ENCODE measurements around the gene CS.

The CS gene

GRCh38 chr12:56231184-56231582 is 68.9 kb downstream of the CS start:
- DNase-seq (ENCODE audit: low read depth), result no peak
- no peak overlapping the region for H3K4me3 ChIP-seq (ENCODE audit: low read depth, low read length)
- TF ChIP-seq MYC (IDR thresholded peaks at IDR 0.05; ENCODE audit: low read depth, low read length), result no peak

DNA sequence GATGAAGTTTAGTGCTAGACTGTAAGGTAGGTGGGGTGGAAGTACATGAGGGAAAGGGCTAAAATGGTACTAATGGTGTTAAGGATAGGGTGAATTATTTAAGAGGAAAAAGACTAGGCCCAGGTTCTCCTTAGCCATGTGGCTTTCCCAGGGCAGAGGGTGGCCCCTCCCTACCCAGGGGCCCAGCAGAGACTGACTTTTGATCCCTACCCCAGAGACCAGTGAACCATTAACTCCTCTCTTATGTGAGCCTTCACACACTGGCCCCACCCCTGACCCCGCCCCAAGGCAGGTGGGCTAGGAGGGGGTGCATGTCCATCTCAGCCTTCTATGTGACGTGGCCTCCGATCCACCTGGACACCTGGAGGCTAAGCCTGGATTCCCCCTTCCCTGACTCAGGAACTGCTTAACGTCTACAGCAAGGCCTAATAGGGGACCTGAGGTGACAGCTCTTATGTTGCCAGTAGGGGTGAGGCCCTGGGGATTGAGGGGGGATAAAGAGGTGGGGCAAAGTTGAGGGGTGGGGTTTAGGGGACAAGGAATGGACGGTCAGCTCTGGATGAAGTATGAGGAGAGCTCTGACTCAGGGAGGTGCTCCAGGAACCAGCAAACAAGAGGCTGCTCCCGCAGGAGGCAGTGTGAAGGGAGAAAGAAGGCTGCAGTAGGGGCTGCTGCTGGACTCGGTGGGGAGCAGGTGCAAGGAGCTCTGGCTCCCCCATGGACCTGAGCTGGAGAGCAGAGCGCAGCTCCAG is 69.5 kb downstream of the CS start:
- DNase-seq (ENCODE audit: low read depth), result no peak
- TF ChIP-seq, protein P1, sequence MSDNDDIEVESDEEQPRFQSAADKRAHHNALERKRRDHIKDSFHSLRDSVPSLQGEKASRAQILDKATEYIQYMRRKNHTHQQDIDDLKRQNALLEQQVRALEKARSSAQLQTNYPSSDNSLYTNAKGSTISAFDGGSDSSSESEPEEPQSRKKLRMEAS (IDR thresholded peaks at IDR 0.05; ENCODE audit: low read depth, low read length), result no peak
- TF ChIP-seq MYC (IDR thresholded peaks at IDR 0.05; ENCODE audit: low read depth, low read length), result no peak
- no peak for TF ChIP-seq CTCF (IDR thresholded peaks at IDR 0.05; ENCODE audit: low read depth, low read length)
- TF ChIP-seq POLR2A (IDR thresholded peaks at IDR 0.05; ENCODE audit: extremely low read depth, insufficient read length), result no peak
- no peak overlapping the region for H3K4me3 ChIP-seq (ENCODE audit: low read depth, low read length)

GRCh38 chr12:56229916-56230431 is 70.2 kb downstream of the CS start, which contains the start of gene SLC39A5:
Gene SLC39A5, plus strand, starts transcription at chr12:56230051. Its CDS starts 1,224 bp downstream, at chr12:56231275.
- TF ChIP-seq, protein P1 (IDR thresholded peaks at IDR 0.05; ENCODE audit: low read depth, low read length), result no peak
- TF ChIP-seq MYC (IDR thresholded peaks at IDR 0.05; ENCODE audit: low read depth, low read length) (no peak), POLR2A (IDR thresholded peaks at IDR 0.05; ENCODE audit: extremely low read depth, insufficient read length) (no peak)
- peak; percentile 39 for DNase-seq (ENCODE audit: low read depth)
- H3K4me3 ChIP-seq (ENCODE audit: low read depth, low read length), result no peak within 1 kb of the TSS

- TF ChIP-seq, protein P1 (IDR thresholded peaks at IDR 0.05; ENCODE audit: low read depth, low read length), result no peak
- TF ChIP-seq POLR2A (IDR thresholded peaks at IDR 0.05; ENCODE audit: extremely low read depth, insufficient read length) (no peak), CTCF (IDR thresholded peaks at IDR 0.05; ENCODE audit: low read depth, low read length) (no peak), MYC (IDR thresholded peaks at IDR 0.05; ENCODE audit: low read depth, low read length) (no peak)
- peak; percentile 74 for DNase-seq (ENCODE audit: low read depth)
- H3K4me3 ChIP-seq (ENCODE audit: low read depth, low read length), result no peak overlapping the region
These were observed 71.0 kb downstream of the CS start for GRCh38 chr12:56229082-56229481.

- peak overlapping the region; percentile 92 for H3K4me3 ChIP-seq (ENCODE audit: low read depth, low read length)
- DNase-seq (ENCODE audit: low read depth), result no peak
- TF ChIP-seq CTCF (IDR thresholded peaks at IDR 0.05; ENCODE audit: low read depth, low read length), result no peak
- TF ChIP-seq MYC (IDR thresholded peaks at IDR 0.05; ENCODE audit: low read depth, low read length), result no peak
- TF ChIP-seq POLR2A (IDR thresholded peaks at IDR 0.05; ENCODE audit: extremely low read depth, insufficient read length), result no peak
- TF ChIP-seq, protein P1 (IDR thresholded peaks at IDR 0.05; ENCODE audit: low read depth, low read length), result no peak
These were observed 75.2 kb downstream of the CS start for GRCh38 chr12:56224954-56225353.

- H3K4me3 ChIP-seq (ENCODE audit: low read depth, low read length), result peak within 1 kb of the TSS; percentile 92
- peak; percentile 99 for DNase-seq (ENCODE audit: low read depth)
- no peak for TF ChIP-seq POLR2A (IDR thresholded peaks at IDR 0.05; ENCODE audit: extremely low read depth, insufficient read length)
- TF ChIP-seq CTCF (IDR thresholded peaks at IDR 0.05; ENCODE audit: low read depth, low read length), result peak; percentile 66
- peak; percentile 79 for TF ChIP-seq MYC (IDR thresholded peaks at IDR 0.05; ENCODE audit: low read depth, low read length)
- TF ChIP-seq, protein P1 (IDR thresholded peaks at IDR 0.05; ENCODE audit: low read depth, low read length), result peak; percentile 70
These were observed 75.9 kb downstream of the CS start, which contains the start of gene NABP2 for GRCh38 chr12:56224102-56224701. Gene NABP2, plus strand, starts transcription at chr12:56224342. Its CDS starts 515 bp downstream, at chr12:56224857.

Measured in NB4 (cell line).